SK-N-SH treated with all-trans-retinoic acid at 6 μM for 48 hours (cell line): Measurements from ENCODE around the gene ASB2.

Experiments used
- ATAC-seq: fragments of 200-7000 bp; cut with Tn5 transposase; 3 replicates; pipeline ENCODE4 v1.9.1; 2020; ENCODE audit warnings: mild to moderate bottlenecking, moderate library complexity
- ARNTL ChIP-seq: fragments of 450-650 bp; formaldehyde crosslinking; IDR thresholded peaks from 2 replicates; pipeline ENCODE4 v1.5.0; 2020; ENCODE audit warnings: low read depth, mild to moderate bottlenecking, moderate library complexity, borderline replicate concordance
- BACH2 ChIP-seq: fragments of 250-450 bp; sonication (Bioruptor Pico); IDR thresholded peaks from 2 replicates; pipeline ENCODE4 v1.9.0; 2021; ENCODE audit warnings: mild to moderate bottlenecking, borderline replicate concordance
- ESRRG ChIP-seq: fragments of 250-450 bp; sonication (Bioruptor Pico); IDR thresholded peaks from 2 replicates; pipeline ENCODE4 v1.6.1; 2021; ENCODE audit warnings: mild to moderate bottlenecking
- GLIS3 ChIP-seq: fragments of 250-450 bp; sonication (Bioruptor Pico); IDR thresholded peaks from 2 replicates; pipeline ENCODE4 v1.5.0; 2020; ENCODE audit warnings: mild to moderate bottlenecking, moderate library complexity
- ISL1 ChIP-seq: fragments of 250-450 bp; sonication (Bioruptor Pico); IDR thresholded peaks from 2 replicates; pipeline ENCODE4 v2.1.2; 2022; ENCODE audit warnings: mild to moderate bottlenecking, moderate library complexity
- OSR1 ChIP-seq: fragments of 250-450 bp; sonication (Bioruptor Pico); IDR thresholded peaks from 2 replicates; pipeline ENCODE4 v1.8.0; 2022; ENCODE audit warnings: moderate library complexity, mild to moderate bottlenecking, inconsistent platforms
- PPARA ChIP-seq: fragments of 250-450 bp; sonication (Bioruptor Pico); IDR thresholded peaks from 2 replicates; pipeline ENCODE4 v1.5.0; 2020; ENCODE audit warnings: mild to moderate bottlenecking, borderline replicate concordance
- RARB ChIP-seq: fragments of 250-450 bp; sonication (Bioruptor Pico); IDR thresholded peaks from 2 replicates; pipeline ENCODE4 v1.8.0; 2021; ENCODE audit warnings: mild to moderate bottlenecking, moderate library complexity
- SNAI2 ChIP-seq: fragments of 250-450 bp; sonication (Bioruptor Pico); IDR thresholded peaks from 2 replicates; pipeline ENCODE4 v1.5.0; 2020; ENCODE audit warnings: mild to moderate bottlenecking, moderate library complexity
- TCF4 ChIP-seq: fragments of 250-450 bp; sonication (Bioruptor Pico); IDR thresholded peaks from 2 replicates; pipeline ENCODE4 v1.8.0; 2021; ENCODE audit warnings: mild to moderate bottlenecking, moderate library complexity, borderline replicate concordance
- TOX ChIP-seq: fragments of 250-450 bp; sonication (Bioruptor Pico); IDR thresholded peaks from 2 replicates; pipeline ENCODE4 v1.8.0; 2021; ENCODE audit warnings: mild to moderate bottlenecking, moderate library complexity, borderline replicate concordance
- TSHZ2 ChIP-seq: fragments of 250-450 bp; sonication (Bioruptor Pico); IDR thresholded peaks from 2 replicates; pipeline ENCODE4 v1.5.0; 2020; ENCODE audit warnings: mild to moderate bottlenecking, moderate library complexity
- ZC3H10 ChIP-seq: fragments of 250-450 bp; sonication (Bioruptor Pico); IDR thresholded peaks from 2 replicates; pipeline ENCODE4 v1.5.1; 2021; ENCODE audit warnings: mild to moderate bottlenecking, moderate library complexity
- ZFP30 ChIP-seq: fragments of 450-650 bp; formaldehyde crosslinking; IDR thresholded peaks from 2 replicates; pipeline ENCODE4 v1.5.0; 2022; ENCODE audit warnings: mild to moderate bottlenecking, moderate library complexity
- ZNF565 ChIP-seq: fragments of 450-650 bp; formaldehyde crosslinking; conservative IDR thresholded peaks from 2 replicates; pipeline ENCODE4 v1.5.0; 2020; ENCODE audit warnings: low read depth, mild to moderate bottlenecking, moderate library complexity
- ZNF70 ChIP-seq: fragments of 450-650 bp; formaldehyde crosslinking; IDR thresholded peaks from 2 replicates; pipeline ENCODE4 v1.5.0; 2020; ENCODE audit warnings: mild to moderate bottlenecking, moderate library complexity
- ZNF8 ChIP-seq: fragments of 450-650 bp; formaldehyde crosslinking; IDR thresholded peaks from 2 replicates; pipeline ENCODE4 v1.5.0; 2020; ENCODE audit warnings: mild to moderate bottlenecking, moderate library complexity
- TF ChIP-seq, protein P1 (sequence below): fragments of 250-450 bp; sonication (Bioruptor Pico); IDR thresholded peaks from 2 replicates; pipeline ENCODE4 v1.5.1; 2020; ENCODE audit warnings: low read depth, mild to moderate bottlenecking, moderate library complexity
- TF ChIP-seq, protein P2 (sequence below): fragments of 250-450 bp; sonication (Bioruptor Pico); IDR thresholded peaks from 2 replicates; pipeline ENCODE4 v1.8.0; 2021; ENCODE audit warnings: low read depth, mild to moderate bottlenecking, moderate library complexity, borderline replicate concordance
- TF ChIP-seq, protein P3 (sequence below): fragments of 250-450 bp; sonication (Bioruptor Pico); IDR thresholded peaks from 2 replicates; pipeline ENCODE4 v1.8.0; 2020; ENCODE audit warnings: mild to moderate bottlenecking, moderate library complexity, borderline replicate concordance

ASB2 gene

GRCh38 chr14:93935213-93935612 lies 41.2 kb downstream of the ASB2 start:
- TF ChIP-seq, protein P1, sequence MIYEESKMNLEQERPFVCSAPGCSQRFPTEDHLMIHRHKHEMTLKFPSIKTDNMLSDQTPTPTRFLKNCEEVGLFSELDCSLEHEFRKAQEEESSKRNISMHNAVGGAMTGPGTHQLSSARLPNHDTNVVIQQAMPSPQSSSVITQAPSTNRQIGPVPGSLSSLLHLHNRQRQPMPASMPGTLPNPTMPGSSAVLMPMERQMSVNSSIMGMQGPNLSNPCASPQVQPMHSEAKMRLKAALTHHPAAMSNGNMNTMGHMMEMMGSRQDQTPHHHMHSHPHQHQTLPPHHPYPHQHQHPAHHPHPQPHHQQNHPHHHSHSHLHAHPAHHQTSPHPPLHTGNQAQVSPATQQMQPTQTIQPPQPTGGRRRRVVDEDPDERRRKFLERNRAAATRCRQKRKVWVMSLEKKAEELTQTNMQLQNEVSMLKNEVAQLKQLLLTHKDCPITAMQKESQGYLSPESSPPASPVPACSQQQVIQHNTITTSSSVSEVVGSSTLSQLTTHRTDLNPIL (CRISPR knock-in tag), result no peak
- TF ChIP-seq TSHZ2 (CRISPR knock-in tag) (no peak), ARNTL (CRISPR knock-in tag) (no peak), ESRRG (CRISPR knock-in tag) (no peak), PPARA (no peak), TOX (no peak), SNAI2 (CRISPR knock-in tag) (no peak)
- TF ChIP-seq, protein P2, sequence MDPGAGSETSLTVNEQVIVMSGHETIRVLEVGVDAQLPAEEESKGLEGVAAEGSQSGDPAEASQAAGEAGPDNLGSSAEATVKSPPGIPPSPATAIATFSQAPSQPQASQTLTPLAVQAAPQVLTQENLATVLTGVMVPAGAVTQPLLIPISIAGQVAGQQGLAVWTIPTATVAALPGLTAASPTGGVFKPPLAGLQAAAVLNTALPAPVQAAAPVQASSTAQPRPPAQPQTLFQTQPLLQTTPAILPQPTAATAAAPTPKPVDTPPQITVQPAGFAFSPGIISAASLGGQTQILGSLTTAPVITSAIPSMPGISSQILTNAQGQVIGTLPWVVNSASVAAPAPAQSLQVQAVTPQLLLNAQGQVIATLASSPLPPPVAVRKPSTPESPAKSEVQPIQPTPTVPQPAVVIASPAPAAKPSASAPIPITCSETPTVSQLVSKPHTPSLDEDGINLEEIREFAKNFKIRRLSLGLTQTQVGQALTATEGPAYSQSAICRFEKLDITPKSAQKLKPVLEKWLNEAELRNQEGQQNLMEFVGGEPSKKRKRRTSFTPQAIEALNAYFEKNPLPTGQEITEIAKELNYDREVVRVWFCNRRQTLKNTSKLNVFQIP (CRISPR knock-in tag), result no peak
- TF ChIP-seq, protein P3, sequence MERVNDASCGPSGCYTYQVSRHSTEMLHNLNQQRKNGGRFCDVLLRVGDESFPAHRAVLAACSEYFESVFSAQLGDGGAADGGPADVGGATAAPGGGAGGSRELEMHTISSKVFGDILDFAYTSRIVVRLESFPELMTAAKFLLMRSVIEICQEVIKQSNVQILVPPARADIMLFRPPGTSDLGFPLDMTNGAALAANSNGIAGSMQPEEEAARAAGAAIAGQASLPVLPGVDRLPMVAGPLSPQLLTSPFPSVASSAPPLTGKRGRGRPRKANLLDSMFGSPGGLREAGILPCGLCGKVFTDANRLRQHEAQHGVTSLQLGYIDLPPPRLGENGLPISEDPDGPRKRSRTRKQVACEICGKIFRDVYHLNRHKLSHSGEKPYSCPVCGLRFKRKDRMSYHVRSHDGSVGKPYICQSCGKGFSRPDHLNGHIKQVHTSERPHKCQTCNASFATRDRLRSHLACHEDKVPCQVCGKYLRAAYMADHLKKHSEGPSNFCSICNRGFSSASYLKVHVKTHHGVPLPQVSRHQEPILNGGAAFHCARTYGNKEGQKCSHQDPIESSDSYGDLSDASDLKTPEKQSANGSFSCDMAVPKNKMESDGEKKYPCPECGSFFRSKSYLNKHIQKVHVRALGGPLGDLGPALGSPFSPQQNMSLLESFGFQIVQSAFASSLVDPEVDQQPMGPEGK (CRISPR knock-in tag), result no peak
- ATAC-seq, result no peak

DNA sequence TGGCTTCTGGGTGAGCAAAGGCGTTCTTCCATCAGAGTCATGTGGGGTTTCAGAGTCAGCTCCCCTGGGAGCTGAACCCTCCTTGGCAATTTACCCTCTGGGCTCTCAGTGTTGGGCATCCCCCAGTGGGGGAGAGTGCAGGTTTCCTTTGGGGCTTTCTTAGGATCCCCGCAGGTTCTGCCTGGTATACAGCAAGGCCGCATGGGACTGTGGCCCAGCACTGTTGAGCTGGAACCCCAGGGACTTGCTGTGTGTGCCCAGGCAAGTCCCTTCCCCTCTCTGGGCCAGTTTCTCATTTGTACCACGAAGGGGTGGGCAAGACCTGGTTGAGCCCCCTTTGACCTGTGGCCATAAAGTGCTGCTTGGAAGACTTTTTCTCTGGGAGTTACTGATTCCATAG lies 43.7 kb downstream of the ASB2 start:
- no peak for ATAC-seq
- TF ChIP-seq TOX, result no peak

- no peak for ATAC-seq
Observed at GRCh38 chr14:93930989-93931307, 45.4 kb downstream of the ASB2 start.

More at GRCh38 chr14:93930989-93931307, 45.4 kb downstream of the ASB2 start:
- TF ChIP-seq, protein P2 (CRISPR knock-in tag), result no peak
- no peak for TF ChIP-seq BACH2 (CRISPR knock-in tag)
- no peak for TF ChIP-seq OSR1
- TF ChIP-seq SNAI2 (CRISPR knock-in tag), result no peak
- no peak for TF ChIP-seq GLIS3 (CRISPR knock-in tag)
- no peak for TF ChIP-seq ZNF8 (CRISPR knock-in tag)
- TF ChIP-seq TOX, result no peak
- TF ChIP-seq ESRRG (CRISPR knock-in tag), result no peak
- TF ChIP-seq ZC3H10 (CRISPR knock-in tag), result no peak
- no peak for TF ChIP-seq ZNF565 (CRISPR knock-in tag)
- no peak for TF ChIP-seq ARNTL (CRISPR knock-in tag)
- TF ChIP-seq ZFP30 (CRISPR knock-in tag), result no peak
- TF ChIP-seq, protein P3 (CRISPR knock-in tag), result no peak
- TF ChIP-seq RARB (CRISPR knock-in tag), result no peak
- TF ChIP-seq TCF4 (CRISPR knock-in tag), result no peak
- TF ChIP-seq ISL1, result no peak
- TF ChIP-seq, protein P1 (CRISPR knock-in tag), result no peak
- no peak for TF ChIP-seq ZNF70 (CRISPR knock-in tag)
- TF ChIP-seq PPARA, result no peak
